GM19463 (cell line): ENCODE data around the gene TROAP.
A peak's percentile ranks its signal among the peaks of the same experiment; 100 is the strongest.
"Not testable (repeated sequence)": the region's sequence is repeated elsewhere in the genome, so short reads cannot be mapped to it uniquely, and the experiment has no call there.

Experiments used
- ATAC-seq: cut with Tn5 transposase; IDR thresholded peaks from one replicate; pipeline ENCODE4 v1.9.1; 2021; ENCODE audit warnings: mild to moderate bottlenecking, moderate library complexity; ENCODE audit not compliant: unreplicated experiment

TROAP gene

DNA sequence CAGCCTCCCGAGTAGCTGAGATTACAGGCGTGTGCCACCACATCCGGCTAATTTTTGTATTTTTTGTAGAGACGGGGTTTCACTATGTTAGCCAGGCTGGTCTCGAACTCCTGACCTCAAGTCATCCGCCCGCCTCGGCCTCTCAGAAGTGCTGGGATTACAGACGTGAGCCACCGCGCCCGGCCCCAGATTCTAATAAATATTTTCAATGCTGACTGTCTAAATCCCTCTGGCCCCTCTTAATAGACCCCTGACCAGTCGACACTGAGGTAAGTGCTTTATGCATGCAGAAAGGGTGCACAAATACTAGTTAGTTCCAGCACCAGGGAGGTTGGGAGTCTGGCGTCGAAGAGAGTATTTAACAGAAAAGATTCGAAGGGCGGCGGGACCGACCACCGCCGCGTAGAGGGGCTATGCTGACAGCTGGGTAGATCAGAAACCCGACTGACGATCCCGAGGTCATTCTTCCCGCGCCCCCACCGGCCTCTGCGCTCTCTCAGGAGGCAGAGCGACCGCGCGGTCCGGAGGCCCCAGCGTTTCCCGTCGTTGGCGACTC, 43.1 kb downstream of the TROAP start:
- ATAC-seq: peak; percentile 3

DNA sequence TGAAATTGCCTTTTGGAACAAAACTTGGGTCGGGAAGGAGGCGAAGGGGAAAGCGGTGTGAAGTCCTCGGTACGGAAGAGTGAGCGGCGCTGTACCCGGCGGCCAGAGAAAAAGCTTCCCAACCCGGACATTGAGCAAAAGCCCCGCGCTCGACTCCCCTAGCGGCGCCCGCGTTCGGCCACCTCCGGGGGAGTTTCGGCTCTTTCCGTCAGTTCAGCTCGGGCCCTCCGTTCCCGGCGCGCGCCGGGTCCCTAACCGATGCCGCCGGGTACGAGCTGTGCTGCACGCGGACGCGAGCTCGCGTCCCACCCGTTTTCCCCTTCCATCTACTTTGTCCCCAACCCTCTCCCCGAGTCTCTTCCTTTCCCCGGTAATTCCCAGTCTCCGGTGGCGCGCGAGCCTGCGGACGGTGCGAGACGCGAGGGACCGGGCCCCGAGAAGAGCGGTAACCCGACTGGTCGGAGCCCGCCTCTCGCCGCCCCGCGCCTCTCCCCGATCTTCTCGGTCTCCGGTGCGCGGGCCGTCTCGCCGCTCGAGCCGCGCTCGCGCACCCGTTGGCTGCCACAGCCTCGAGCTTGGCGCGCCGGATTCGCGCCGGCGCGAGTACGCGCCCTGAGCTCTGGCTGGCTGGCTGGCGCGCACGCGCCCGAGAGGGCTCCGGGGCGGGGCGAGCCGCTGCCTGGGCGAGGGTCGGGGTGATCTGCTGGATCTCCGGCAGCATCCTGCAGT, 43.8 kb downstream of the TROAP start:
- peak; percentile 75 for ATAC-seq

DNA sequence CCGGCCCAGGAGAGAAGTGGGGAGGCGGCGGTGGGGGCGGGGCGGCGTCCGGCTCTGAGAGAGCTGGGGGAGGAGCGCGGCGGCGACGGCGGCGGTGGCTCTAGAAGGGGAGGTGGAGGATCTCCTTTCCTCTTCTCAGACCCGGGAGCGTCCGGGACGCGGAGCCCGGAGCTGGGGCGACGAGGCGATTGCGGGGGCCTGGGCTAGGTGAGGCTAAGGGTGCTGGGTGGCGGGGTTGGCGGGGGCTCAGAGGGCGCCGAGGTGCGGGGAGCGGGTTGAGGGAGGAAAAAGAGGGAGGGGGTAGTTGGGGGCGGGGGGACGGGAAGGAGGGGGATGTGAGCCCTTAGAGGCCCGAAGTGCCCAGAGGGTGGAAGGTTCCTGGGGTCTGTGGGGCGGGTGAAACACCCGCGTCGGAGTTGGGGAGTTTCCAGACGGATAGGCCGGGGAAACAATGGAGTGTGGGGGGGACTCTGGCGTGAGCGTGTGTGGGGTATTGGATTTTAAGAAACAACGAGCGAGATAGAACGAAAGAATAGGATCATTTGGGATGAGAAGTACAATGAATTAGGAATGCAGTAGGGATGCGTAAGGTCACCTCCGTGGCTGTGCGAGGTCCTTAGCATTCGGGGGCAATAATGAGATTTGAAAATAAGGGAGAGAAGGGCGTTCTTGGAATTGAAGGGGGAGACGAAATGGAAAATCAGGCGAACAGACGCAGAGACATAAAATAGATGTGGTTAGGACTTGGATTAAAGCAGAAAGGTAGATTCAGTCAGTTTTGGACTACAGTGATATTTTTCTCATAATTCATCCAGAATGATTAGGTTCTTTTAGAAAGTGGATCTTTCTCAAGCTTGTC, 44.6 kb downstream of the TROAP start, which contains the start of gene SPATS2:
Gene SPATS2, plus strand, starts transcription at position 82 of the 859 bp plus-strand sequence. CDS start 93,551 bp downstream, outside the sequence.
- no peak for ATAC-seq

DNA sequence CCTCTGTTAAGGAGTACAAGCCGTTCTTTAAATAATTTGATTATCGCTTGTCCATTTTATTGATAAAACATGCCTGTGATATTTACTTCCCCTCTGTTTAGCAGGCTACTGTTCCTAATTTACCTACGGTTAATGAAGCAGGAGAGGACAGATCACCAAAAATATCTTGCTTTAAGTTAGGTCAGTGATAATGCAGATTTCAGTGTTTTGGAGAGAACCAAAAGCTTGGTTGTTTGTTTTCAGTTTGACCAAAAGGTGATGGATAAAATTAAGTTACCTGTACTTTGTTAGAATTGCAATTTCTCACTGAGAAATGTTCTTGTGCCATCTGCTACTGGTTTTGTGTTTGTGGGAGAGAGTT, 45.2 kb downstream of the TROAP start:
- no peak for ATAC-seq

DNA sequence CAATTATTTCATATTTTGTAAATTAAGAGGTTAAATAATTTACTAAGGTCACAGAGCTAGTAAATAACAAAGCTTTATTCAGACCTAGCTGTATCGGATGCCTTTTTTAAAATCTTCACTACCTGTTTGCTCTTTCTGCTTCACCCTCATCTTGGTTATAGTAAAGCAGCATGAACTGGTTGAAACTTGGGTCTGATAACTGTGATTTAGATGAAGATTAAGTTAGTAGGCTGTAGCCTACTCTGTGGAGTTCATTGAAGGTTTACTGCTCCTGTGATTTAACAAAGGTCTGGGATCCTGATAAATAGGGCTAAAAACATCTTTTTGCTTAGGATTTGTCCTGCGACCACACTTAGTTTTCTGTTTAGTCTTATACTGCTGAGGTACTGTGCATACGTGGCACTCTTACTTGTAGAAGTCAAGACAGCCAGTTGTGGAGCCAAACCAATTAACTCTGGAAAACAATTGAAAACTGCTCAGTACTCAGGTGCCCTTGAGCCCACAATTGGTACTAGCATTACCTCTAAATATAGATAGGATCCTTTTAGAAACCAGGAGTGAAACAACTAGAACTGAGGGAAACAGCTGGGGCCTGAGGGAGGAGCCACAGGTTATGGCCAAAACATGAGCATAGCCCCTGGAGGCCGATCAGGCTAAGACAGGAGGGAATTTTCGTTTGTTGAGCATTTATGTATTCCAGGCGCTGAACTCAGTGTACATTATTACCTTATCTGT, 46.5 kb downstream of the TROAP start:
- peak; percentile 38 for ATAC-seq

DNA sequence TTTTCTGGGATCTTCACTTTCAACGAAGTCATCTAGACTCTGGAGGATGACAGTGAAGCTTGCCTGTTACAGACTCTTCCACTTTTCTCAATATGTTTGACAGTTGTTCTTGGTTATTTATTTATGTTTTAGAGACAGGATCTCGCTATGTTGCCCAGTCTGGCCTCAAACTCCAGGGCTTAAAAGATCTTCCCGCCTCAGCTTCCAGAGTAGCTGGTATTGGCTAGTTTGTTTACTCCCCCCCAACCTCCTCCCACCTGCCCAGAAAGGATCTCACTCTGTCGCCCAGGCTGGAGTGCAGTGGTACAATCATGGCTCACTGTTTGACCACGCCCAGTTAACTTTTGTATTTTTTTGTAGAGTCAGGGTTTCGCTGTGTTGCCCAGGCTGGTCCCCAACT, 47.5 kb downstream of the TROAP start:
- no peak for ATAC-seq

DNA sequence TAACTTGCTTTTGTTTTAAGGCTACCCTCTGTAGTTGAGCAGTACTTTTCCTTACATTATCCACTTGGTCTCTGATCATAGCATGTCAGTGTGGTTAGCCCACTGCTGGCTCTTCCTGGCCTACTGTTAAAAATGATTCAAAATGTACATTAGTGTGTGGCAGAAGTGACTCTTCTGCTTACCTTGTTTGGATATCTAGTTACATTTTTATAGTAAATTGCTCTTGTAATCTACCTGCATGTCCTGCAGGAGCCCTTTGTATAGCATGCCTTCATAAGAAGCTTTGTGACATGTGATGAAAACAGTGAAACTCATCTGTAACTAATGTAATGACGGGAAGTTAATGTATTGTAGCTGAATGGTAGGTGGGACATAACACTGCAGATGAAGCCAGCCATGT, 52.4 kb downstream of the TROAP start:
- peak; percentile 77 for ATAC-seq

DNA sequence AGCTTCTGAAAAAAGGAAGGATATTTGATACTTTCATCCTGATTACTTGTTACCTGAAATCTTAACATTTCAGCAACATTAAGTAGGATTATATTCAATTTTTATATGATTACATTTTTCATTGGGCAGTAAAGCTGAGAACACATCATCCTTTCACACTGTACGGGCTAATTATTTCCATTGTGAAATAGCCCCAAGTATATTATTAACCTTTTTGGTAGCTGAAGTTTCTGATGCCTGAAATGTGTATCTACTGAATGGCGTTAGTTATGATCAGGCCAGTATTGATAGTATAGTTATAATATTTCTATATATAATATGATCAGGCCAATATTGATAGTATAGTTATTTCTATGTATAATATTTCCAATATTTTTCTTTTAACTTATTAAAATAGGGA, 54.3 kb downstream of the TROAP start:
- no peak for ATAC-seq

DNA sequence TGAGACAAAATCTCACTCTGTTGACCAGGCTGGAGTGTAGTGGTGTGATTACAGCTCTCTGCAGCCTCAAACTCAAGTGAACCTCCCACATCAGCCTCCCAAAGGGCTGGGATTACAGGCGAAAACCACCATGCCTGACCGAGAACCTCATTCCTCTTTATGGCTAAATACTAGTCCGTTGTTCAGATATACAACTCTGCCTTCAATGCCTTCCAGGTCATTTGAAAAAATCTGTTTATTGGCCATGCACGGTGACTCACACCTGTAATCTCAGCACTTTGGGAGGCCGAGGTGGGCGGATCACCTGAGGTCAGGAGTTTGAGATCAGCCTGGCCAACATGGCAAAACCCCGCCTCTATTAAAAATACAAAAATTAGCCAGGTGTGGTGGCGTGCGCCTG, 57.1 kb downstream of the TROAP start:
- not testable (repeated sequence) for ATAC-seq
